ENCODE results near the gene TMPRSS7.

GRCh38 chr3:112074006-112074405 lies 39.5 kb downstream of the TMPRSS7 start:
- TF ChIP-seq CTCF (IDR thresholded peaks at IDR 0.05) (no peak), POLR2A (IDR thresholded peaks at IDR 0.05) (no peak)

Measured in Peyer's patch (tissue), 4 donors.